Astrocyte of the spinal cord (primary cell): Measurements from ENCODE around the gene PLAA.

Experiments used
- DNase-seq: peaks from one replicate; pipeline ENCODE4 v3.0.0; 2011; ENCODE audit warnings: low read depth, low spot score
- H3K4me3 ChIP-seq: 2 replicates; pipeline ENCODE4 v1.5.1; 2011; ENCODE audit warnings: low read depth, mild to moderate bottlenecking, low read length, moderate library complexity
- CTCF ChIP-seq: IDR thresholded peaks from 2 replicates; pipeline ENCODE4 v1.5.1; 2012; ENCODE audit warnings: low read depth, mild to moderate bottlenecking, low read length, inconsistent platforms
- in situ Hi-C: cut with HindIII; loops from 2 replicates; pipeline ENCODE4 v1.10.0; 2017; ENCODE audit warnings: low sequenced_read_pairs

Gene PLAA

DNA sequence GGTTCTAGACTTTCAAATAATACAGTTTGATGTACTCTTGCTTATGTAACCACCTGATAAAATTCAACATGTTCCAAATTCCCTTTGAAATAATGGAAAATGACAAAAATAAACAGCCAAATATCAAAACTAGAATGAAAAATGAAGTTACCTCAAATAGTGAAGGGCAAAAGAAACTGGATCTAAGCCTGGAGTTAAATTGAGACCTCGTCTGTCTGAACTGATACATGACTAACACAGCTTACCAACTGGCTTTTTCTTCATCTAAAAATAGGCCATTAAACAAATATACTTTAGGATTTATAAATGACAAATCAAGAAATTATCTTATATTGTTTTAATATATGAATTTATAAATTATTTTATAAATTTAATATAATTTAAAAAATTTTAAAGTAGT, 42.4 kb downstream of the PLAA start:
- no peak for TF ChIP-seq CTCF
- no peak for DNase-seq
- in situ Hi-C loops, result no loop called here
- H3K4me3 ChIP-seq, result no peak overlapping the region

DNA sequence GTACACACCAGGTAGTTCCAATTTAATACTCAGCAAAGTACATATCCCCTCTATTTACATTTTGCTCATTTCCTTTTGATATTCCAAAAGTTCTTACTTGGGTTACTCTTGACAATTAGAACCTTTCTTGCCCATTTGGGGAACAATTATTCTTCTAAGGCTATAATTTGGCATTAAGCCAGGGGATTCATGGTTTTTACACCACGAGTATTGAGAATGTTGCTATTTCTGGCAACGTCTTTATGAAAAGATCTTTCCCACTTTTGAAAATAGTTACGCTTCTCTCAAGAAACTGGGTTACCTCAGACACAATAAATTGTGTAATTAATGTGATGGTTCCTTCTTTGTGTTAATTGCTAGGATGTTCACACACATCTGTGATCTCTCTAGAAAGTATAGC, 43.0 kb downstream of the PLAA start:
- in situ Hi-C loops, result no loop called here
- DNase-seq, result no peak
- no peak for TF ChIP-seq CTCF
- H3K4me3 ChIP-seq, result no peak overlapping the region

DNA sequence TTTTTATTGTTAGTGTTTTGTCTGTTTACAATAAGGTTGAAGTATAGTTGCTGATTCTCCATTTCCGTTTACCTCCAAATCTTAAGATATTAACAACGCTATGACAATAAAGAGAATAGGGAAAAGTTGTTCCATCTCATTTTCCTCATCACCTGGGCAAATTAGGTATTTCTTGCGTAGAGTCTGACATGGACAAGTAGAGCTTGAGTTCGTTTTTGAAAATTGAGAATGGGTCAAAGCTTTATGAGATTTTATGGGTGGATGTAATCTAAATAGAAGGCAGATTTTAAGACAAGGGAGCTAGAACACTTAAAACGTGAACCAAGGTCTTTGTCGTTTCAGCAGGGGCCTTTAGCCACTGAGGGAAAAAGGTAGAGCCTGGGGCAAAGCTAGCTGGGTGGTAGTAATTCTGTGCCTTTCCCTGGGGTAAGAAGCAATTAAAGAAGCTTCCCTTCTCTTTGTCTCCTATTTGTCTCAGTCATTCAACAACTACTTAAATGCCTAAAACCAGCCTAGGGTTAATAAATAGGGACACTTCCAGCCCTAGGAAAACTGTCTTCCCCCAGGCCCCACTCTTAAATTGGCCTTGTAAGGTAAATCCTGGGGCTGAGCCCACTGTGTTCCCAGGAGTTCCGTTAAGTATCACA, 53.9 kb downstream of the PLAA start:
- H3K4me3 ChIP-seq, result peak overlapping the region; percentile 95
- in situ Hi-C loops, result no loop called here
- no peak for DNase-seq
- no peak for TF ChIP-seq CTCF

- peak; percentile 93 for DNase-seq
- in situ Hi-C loops, result no loop called here
- peak within 1 kb of the TSS; percentile 95 for H3K4me3 ChIP-seq
- TF ChIP-seq CTCF, result peak; percentile 44
These were observed 54.6 kb downstream of the PLAA start, which contains the start of gene CAAP1 for GRCh38 chr9:26892251-26893029. Gene CAAP1, minus strand, starts transcription at chr9:26892802. Its CDS starts 87 bp downstream, at chr9:26892715.

- peak overlapping the region; percentile 95 for H3K4me3 ChIP-seq
- no peak for TF ChIP-seq CTCF
- peak; percentile 23 for DNase-seq
- in situ Hi-C loops, result no loop called here
These were observed 55.3 kb downstream of the PLAA start for GRCh38 chr9:26891726-26892125.

DNA sequence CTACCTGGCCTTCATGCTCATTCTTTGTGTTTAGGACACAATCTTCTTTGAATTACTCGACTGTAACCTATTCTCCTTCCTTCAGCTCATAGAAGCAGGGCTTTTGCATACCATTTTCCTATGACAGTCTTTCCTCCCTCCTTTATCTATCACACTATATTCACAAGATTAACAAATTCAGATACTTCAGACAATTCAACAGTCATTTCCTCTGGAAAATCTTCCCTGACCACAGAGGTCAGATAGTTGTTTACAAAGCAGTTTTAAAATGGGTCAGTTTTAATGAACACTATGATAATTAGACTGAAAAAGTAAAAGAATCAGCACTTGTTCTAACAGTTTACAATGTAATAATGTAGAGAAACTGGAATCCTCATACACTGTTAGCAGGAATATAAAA, 58.8 kb downstream of the PLAA start:
- no peak for TF ChIP-seq CTCF
- H3K4me3 ChIP-seq, result no peak overlapping the region
- no peak for DNase-seq
- in situ Hi-C loops, result no loop called here
